GM12878 (cell line): ENCODE measurements around the gene TRIM71. TPM values are rescaled to one million over a fixed set of nuclear protein-coding genes. Genes with fewer than 3 reads are reported as not detected.

ENCODE experiments used
- ATAC-seq: fragments of 200-7000 bp; cut with Tn5 transposase; 3 replicates; pipeline ENCODE4 v1.9.1; 2020; ENCODE audit warnings: mild to moderate bottlenecking, moderate library complexity
- BruUV-seq: library from RNA; stranded (reverse); fragments of 400-500 nt; replicated peaks from 2 replicates; lab custom pipeline; 2021; lab: Mats Ljungman, UMichigan
- CTCF ChIA-PET: fragments of 300-600 bp; sonication (Branson Sonifier 250); formaldehyde crosslinking; extraction: SDS; loops from one replicate; lab custom pipeline; 2021; ENCODE audit warnings: inconsistent platforms; lab: Yijun Ruan, JAX
- POLR2A ChIA-PET: fragments of 350-600 bp; formaldehyde crosslinking; extraction: SDS; loops from one replicate; lab custom pipeline; 2021; ENCODE audit warnings: inconsistent platforms; lab: Charles Lee
- RAD21 ChIA-PET: fragments of 300-600 bp; sonication (Branson Sonifier 250); formaldehyde crosslinking; loops from one replicate; lab custom pipeline; 2023; ENCODE audit warnings: antibody characterized with exemption; ENCODE audit not compliant: unreplicated experiment; lab: Charles Lee
- SMC1A ChIA-PET: fragments of 300-600 bp; sonication (Branson Sonifier 250); formaldehyde crosslinking; loops from one replicate; lab custom pipeline; 2023; ENCODE audit not compliant: unreplicated experiment, uncharacterized antibody; lab: Charles Lee
- DNase-seq: peaks from one replicate; pipeline ENCODE4 v3.0.0-alpha.2; 2011; ENCODE audit warnings: low read depth, low spot score
- FAIRE-seq: peaks from 3 replicates; lab custom pipeline; 2011; peaks lifted over from hg19 to GRCh38; lab: Jason Lieb, UNC
- H2AFZ ChIP-seq: 2 replicates; pipeline ENCODE4 v1.6.0; 2011; ENCODE audit warnings: low read depth, low read length, control low read depth; ENCODE audit not compliant: control insufficient read depth
- H3K27ac ChIP-seq: 2 replicates; pipeline ENCODE4 v1.5.1; 2011; ENCODE audit warnings: control low read depth; ENCODE audit not compliant: control insufficient read depth, insufficient read depth
- H3K27me3 ChIP-seq, 2 experiments: replicated peaks in 1 of 2; 2 replicates each; pipeline versions ENCODE4 v1.6.0 to v1.6.1; 2011; ENCODE audit warnings: low read length in 1 of 2; ENCODE audit not compliant: control insufficient read depth in 2 of 2, insufficient read depth in 2 of 2
- H3K36me3 ChIP-seq, 2 experiments: 2 replicates each; pipeline ENCODE4 v1.5.1; 2011; ENCODE audit warnings: low read length in 1 of 2; ENCODE audit not compliant: control insufficient read depth in 2 of 2, insufficient read depth in 2 of 2
- H3K4me1 ChIP-seq: 2 replicates; pipeline ENCODE4 v1.6.1; 2011; ENCODE audit warnings: mild to moderate bottlenecking, low read length, moderate library complexity, mixed read lengths; ENCODE audit not compliant: control insufficient read depth, insufficient read depth
- H3K4me2 ChIP-seq: 2 replicates; pipeline ENCODE4 v1.6.0; 2011; ENCODE audit warnings: control low read depth; ENCODE audit not compliant: control insufficient read depth, insufficient read depth
- H3K4me3 ChIP-seq: fragments of 200-600 bp; sonication (generic); 2 replicates; pipeline ENCODE4 v1.5.1; 2016
- H3K79me2 ChIP-seq: 2 replicates; pipeline ENCODE4 v1.6.0; 2011; ENCODE audit warnings: low read length; ENCODE audit not compliant: control insufficient read depth, insufficient read depth
- H3K9ac ChIP-seq: 2 replicates; pipeline ENCODE4 v1.8.0; 2011; ENCODE audit warnings: low read length, control low read depth, mixed read lengths; ENCODE audit not compliant: control insufficient read depth, insufficient read depth
- H3K9me3 ChIP-seq: replicated peaks from 3 replicates; pipeline ENCODE4 v1.5.1; 2011; ENCODE audit warnings: mild to moderate bottlenecking, low read length; ENCODE audit not compliant: control insufficient read depth, insufficient read depth
- H4K20me1 ChIP-seq: 2 replicates; pipeline ENCODE4 v1.6.0; 2011; ENCODE audit not compliant: control insufficient read depth, insufficient read depth
- WGBS: methylation state at CpG from one replicate; pipeline ENCODE4 v1.1.6; 2016; ENCODE audit warnings: low lambda C conversion rate; ENCODE audit not compliant: insufficient replicate concordance, insufficient coverage; ENCODE audit errors: missing lambda C conversion rate; 5-methylcytosine and 5-hydroxymethylcytosine counted together
- in situ Hi-C: fragments of 300-500 bp; cut with MboI; formaldehyde crosslinking; loops from 9 replicates; pipeline ENCODE4 v1.14.3; 2018; ENCODE audit warnings: mixed read lengths
- intact Hi-C: fragments of 100-400 bp; cut with micrococcal nuclease; formaldehyde crosslinking; loops from one replicate; pipeline ENCODE4 v1.14.2; 2022; ENCODE audit not compliant: unreplicated experiment
- polyA plus RNA-seq, 11 experiments: library from polyadenylated mRNA; depleted of rRNA in 4 of 11; unstranded in 6 of 11; stranded (reverse) in 5 of 11; fragments of >200 nt; fragmentation: Nextera tagmentation in 4 of 11; fragmentation: Illumina TruSeq in 1 of 11; extraction: Ambion mirVana in 4 of 11; extraction: Trizol in 1 of 11; gene quantifications; 1 replicate in 1 of 11; 2 replicates in 10 of 11; pipeline versions ENCODE4 v1.2.1 to v1.2.3, GENCODE V29; 2011 to 2016; ENCODE audit warnings: inconsistent platforms in 2 of 11, missing spikeins in 2 of 11, low read depth in 1 of 11
- total RNA-seq, 4 experiments: library from RNA; depleted of rRNA in 3 of 4; stranded (reverse); fragments of >200 nt in 3 of 4; fragmentation: Illumina TruSeq in 1 of 4; extraction: Trizol in 1 of 4; gene quantifications; 2 replicates each; pipeline versions ENCODE4 v1.2.1 to v1.2.3, GENCODE V29; 2013 to 2021
- TF ChIP-seq, protein P1 (sequence below): fragments of 450-650 bp; IDR thresholded peaks from 2 replicates; pipeline ENCODE4 v1.6.1; 2017; ENCODE audit warnings: mild to moderate bottlenecking, moderate library complexity

TRIM71 gene
- total and polyA plus RNA-seq, 10 of the 15 experiments (the other 5 are each of a cell fraction or from before 2014, with no cell fraction given): 0.02 to 1.8 (median 0.16) TPM

GRCh38 chr3:32825601-32826375 is 8.0 kb downstream of the TRIM71 start:
- Histone ChIP-seq H3K79me2 (no peaks in the 10 kb centered on the region), H3K4me2 (no peak overlapping the region), H3K27ac (no peak overlapping the region), H3K27me3 (no peaks in the 10 kb centered on the region; a peak in 1 of 4 replicates), H3K4me1 (no peaks in the 10 kb centered on the region), H3K9ac (no peak overlapping the region), H3K36me3 (no peaks in the 10 kb centered on the region), H4K20me1 (no peaks in the 10 kb centered on the region), H3K4me3 (no peak overlapping the region), H3K9me3 (no peaks in the 10 kb centered on the region), H2AFZ (no peak overlapping the region)
- in situ Hi-C loops (no loop called here), intact Hi-C loops (no loop called here)
- TF ChIP-seq, protein P1, sequence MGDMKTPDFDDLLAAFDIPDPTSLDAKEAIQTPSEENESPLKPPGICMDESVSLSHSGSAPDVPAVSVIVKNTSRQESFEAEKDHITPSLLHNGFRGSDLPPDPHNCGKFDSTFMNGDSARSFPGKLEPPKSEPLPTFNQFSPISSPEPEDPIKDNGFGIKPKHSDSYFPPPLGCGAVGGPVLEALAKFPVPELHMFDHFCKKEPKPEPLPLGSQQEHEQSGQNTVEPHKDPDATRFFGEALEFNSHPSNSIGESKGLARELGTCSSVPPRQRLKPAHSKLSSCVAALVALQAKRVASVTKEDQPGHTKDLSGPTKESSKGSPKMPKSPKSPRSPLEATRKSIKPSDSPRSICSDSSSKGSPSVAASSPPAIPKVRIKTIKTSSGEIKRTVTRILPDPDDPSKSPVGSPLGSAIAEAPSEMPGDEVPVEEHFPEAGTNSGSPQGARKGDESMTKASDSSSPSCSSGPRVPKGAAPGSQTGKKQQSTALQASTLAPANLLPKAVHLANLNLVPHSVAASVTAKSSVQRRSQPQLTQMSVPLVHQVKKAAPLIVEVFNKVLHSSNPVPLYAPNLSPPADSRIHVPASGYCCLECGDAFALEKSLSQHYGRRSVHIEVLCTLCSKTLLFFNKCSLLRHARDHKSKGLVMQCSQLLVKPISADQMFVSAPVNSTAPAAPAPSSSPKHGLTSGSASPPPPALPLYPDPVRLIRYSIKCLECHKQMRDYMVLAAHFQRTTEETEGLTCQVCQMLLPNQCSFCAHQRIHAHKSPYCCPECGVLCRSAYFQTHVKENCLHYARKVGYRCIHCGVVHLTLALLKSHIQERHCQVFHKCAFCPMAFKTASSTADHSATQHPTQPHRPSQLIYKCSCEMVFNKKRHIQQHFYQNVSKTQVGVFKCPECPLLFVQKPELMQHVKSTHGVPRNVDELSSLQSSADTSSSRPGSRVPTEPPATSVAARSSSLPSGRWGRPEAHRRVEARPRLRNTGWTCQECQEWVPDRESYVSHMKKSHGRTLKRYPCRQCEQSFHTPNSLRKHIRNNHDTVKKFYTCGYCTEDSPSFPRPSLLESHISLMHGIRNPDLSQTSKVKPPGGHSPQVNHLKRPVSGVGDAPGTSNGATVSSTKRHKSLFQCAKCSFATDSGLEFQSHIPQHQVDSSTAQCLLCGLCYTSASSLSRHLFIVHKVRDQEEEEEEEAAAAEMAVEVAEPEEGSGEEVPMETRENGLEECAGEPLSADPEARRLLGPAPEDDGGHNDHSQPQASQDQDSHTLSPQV: no peak
- ChIA-PET CTCF (interaction anchor here (0.6 to 1.6 kb wide), 3 partner anchors 13 to 1921 kb away, joined by 3 to 4 read pairs (median 3); no protein-coding TSS in a partner anchor), RAD21 (interaction anchor here (0.9 kb wide), 1 partner anchor 53 kb away, joined by 3 read pairs; no protein-coding TSS in a partner anchor), POLR2A (no interaction called here), SMC1A (no interaction called here)
- WGBS: 81% methylated on average over 12 of the region's 12 CpGs
- DNase-seq: no peak
- FAIRE-seq: no peak
- no peak for ATAC-seq
- no TSS peak for BruUV-seq
